PC-3 (cell line): ENCODE results near the gene NPLOC4.

ENCODE experiments used
- CTCF ChIP-seq: fragments of 300-600 bp; sonication (generic); conservative IDR thresholded peaks from 2 replicates; pipeline ENCODE4 v1.5.1; 2017; ENCODE audit warnings: antibody characterized with exemption, low read depth, mild to moderate bottlenecking, low read length
- EZH2phosphoT487 ChIP-seq: fragments of 300-600 bp; sonication (generic); IDR thresholded peaks from 2 replicates; pipeline ENCODE4 v1.6.1; 2018; ENCODE audit warnings: mild to moderate bottlenecking, antibody characterized with exemption, low read length, borderline replicate concordance

DNA sequence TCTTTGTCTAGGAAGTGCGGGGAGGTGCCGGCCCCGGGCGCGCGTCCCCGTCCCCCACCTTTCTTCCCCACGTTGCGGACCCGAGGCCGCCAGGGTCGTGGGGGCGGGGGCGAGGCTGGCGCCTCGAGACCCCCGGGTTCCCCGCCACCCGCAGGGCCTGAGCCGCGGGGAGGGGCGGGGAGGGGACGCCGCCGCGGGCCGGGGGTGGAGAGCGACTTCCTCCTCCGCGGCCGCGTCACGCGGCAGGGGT lies 122.5 kb downstream of the NPLOC4 start:
- TF ChIP-seq CTCF = no peak
- TF ChIP-seq EZH2phosphoT487 = no peak
